Measurements from ENCODE around the gene TXNRD1.

Gene TXNRD1

GRCh38 chr12:104234926-104235499 is 19.4 kb downstream of the TXNRD1 start:
- DNase-seq, result no peak
- H3K27ac ChIP-seq (ENCODE audit: insufficient read depth in 1 of 2, low read depth in 1 of 2, low read length in 2 of 2, poor library complexity in 1 of 2, severe bottlenecking in 2 of 2), result no peak overlapping the region
- peaks cover 3 to 37% (median 24%) of the 10 kb centered on the region in 5 experiments for H3K9me3 ChIP-seq (ENCODE audit: control extremely low read depth in 1 of 5, control insufficient read depth in 4 of 5, insufficient read depth in 2 of 5, low read depth in 1 of 5, low read length in 4 of 5)
- CTCF ChIA-PET, result interaction anchor here (1.8 kb wide), 1 partner anchor 19 kb away, joined by 5 read pairs; the partner anchor contains the start of gene TXNRD1
- H3K4me3 ChIP-seq (ENCODE audit: control insufficient read depth in 1 of 7, extremely low read depth in 1 of 7, insufficient read depth in 4 of 7, low read depth in 2 of 7, low read length in 6 of 7), result no peak overlapping the region
- no peaks in the 10 kb centered on the region for H3K4me1 ChIP-seq (ENCODE audit: control extremely low read depth in 1 of 4, control insufficient read depth in 4 of 4, insufficient read depth in 4 of 4, low read length in 3 of 4)
- WGBS (ENCODE audit: insufficient coverage), result 98% methylated on average over 7 of the region's 7 CpGs
- no peaks in the 10 kb centered on the region for H3K27me3 ChIP-seq (replicated peaks in 2 of 5; ENCODE audit: control insufficient read depth in 4 of 5, insufficient read depth in 5 of 5, low read length in 4 of 5)
- no peaks in the 10 kb centered on the region for H3K36me3 ChIP-seq (ENCODE audit: control insufficient read depth in 4 of 4, insufficient read depth in 4 of 4, low read length in 3 of 4)
- POLR2A ChIA-PET, result no interaction called here

GRCh38 chr12:104237930-104238329 is 22.4 kb downstream of the TXNRD1 start:
- WGBS (ENCODE audit: insufficient coverage), result 100% methylated on average over 3 of the region's 8 CpGs
- H3K9me3 ChIP-seq (ENCODE audit: control extremely low read depth in 1 of 5, control insufficient read depth in 4 of 5, insufficient read depth in 2 of 5, low read depth in 1 of 5, low read length in 4 of 5), result peaks cover 3 to 23% (median 13%) of the 10 kb centered on the region in 5 experiments
- CTCF ChIA-PET, result no interaction called here

GRCh38 chr12:104242546-104243206 is 27.1 kb downstream of the TXNRD1 start:
- Histone ChIP-seq H3K9me3 (ENCODE audit: control extremely low read depth in 1 of 5, control insufficient read depth in 4 of 5, insufficient read depth in 2 of 5, low read depth in 1 of 5, low read length in 4 of 5) (no peaks in the 10 kb centered on the region), H3K4me3 (ENCODE audit: control insufficient read depth in 1 of 7, extremely low read depth in 1 of 7, insufficient read depth in 4 of 7, low read depth in 2 of 7, low read length in 6 of 7) (no peak overlapping the region), H3K4me1 (ENCODE audit: control extremely low read depth in 1 of 4, control insufficient read depth in 4 of 4, insufficient read depth in 4 of 4, low read length in 3 of 4) (no peaks in the 10 kb centered on the region), H3K27me3 (replicated peaks in 2 of 5; ENCODE audit: control insufficient read depth in 4 of 5, insufficient read depth in 5 of 5, low read length in 4 of 5) (no peaks in the 10 kb centered on the region), H3K36me3 (ENCODE audit: control insufficient read depth in 4 of 4, insufficient read depth in 4 of 4, low read length in 3 of 4) (no peaks in the 10 kb centered on the region), H3K27ac (ENCODE audit: insufficient read depth in 1 of 2, low read depth in 1 of 2, low read length in 2 of 2, poor library complexity in 1 of 2, severe bottlenecking in 2 of 2) (no peak overlapping the region)
- ChIA-PET POLR2A (interaction anchor here (0.6 kb wide), 1 partner anchor 15 kb away, joined by 5 read pairs; no protein-coding TSS in a partner anchor), CTCF (interaction anchor here (1.0 to 1.2 kb wide), 2 partner anchors 20 to 21 kb away, joined by 4 read pairs; no protein-coding TSS in a partner anchor)
- 100% methylated on average over 1 of the region's 3 CpGs for WGBS (ENCODE audit: insufficient coverage)
- no peak for DNase-seq

More at GRCh38 chr12:104237930-104238329, 22.4 kb downstream of the TXNRD1 start:
- Histone ChIP-seq H3K36me3 (ENCODE audit: control insufficient read depth in 4 of 4, insufficient read depth in 4 of 4, low read length in 3 of 4) (no peaks in the 10 kb centered on the region), H3K27me3 (replicated peaks in 2 of 5; ENCODE audit: control insufficient read depth in 4 of 5, insufficient read depth in 5 of 5, low read length in 4 of 5) (no peaks in the 10 kb centered on the region), H3K4me1 (ENCODE audit: control extremely low read depth in 1 of 4, control insufficient read depth in 4 of 4, insufficient read depth in 4 of 4, low read length in 3 of 4) (no peaks in the 10 kb centered on the region), H3K27ac (ENCODE audit: insufficient read depth in 1 of 2, low read depth in 1 of 2, low read length in 2 of 2, poor library complexity in 1 of 2, severe bottlenecking in 2 of 2) (no peak overlapping the region), H3K4me3 (ENCODE audit: control insufficient read depth in 1 of 7, extremely low read depth in 1 of 7, insufficient read depth in 4 of 7, low read depth in 2 of 7, low read length in 6 of 7) (no peak overlapping the region)
- POLR2A ChIA-PET, result no interaction called here
- no peak for DNase-seq

GRCh38 chr12:104243551-104243950 is 28.0 kb downstream of the TXNRD1 start:
- no peak overlapping the region for H3K4me3 ChIP-seq (ENCODE audit: control insufficient read depth in 1 of 7, extremely low read depth in 1 of 7, insufficient read depth in 4 of 7, low read depth in 2 of 7, low read length in 6 of 7)
- no peaks in the 10 kb centered on the region for H3K27me3 ChIP-seq (replicated peaks in 2 of 5; ENCODE audit: control insufficient read depth in 4 of 5, insufficient read depth in 5 of 5, low read length in 4 of 5)
- H3K4me1 ChIP-seq (ENCODE audit: control extremely low read depth in 1 of 4, control insufficient read depth in 4 of 4, insufficient read depth in 4 of 4, low read length in 3 of 4), result no peaks in the 10 kb centered on the region
- H3K36me3 ChIP-seq (ENCODE audit: control insufficient read depth in 4 of 4, insufficient read depth in 4 of 4, low read length in 3 of 4), result no peaks in the 10 kb centered on the region
- no peak for DNase-seq
- no peaks in the 10 kb centered on the region for H3K9me3 ChIP-seq (ENCODE audit: control extremely low read depth in 1 of 5, control insufficient read depth in 4 of 5, insufficient read depth in 2 of 5, low read depth in 1 of 5, low read length in 4 of 5)
- CTCF ChIA-PET, result interaction anchor here (1.2 kb wide), 1 partner anchor 21 kb away, joined by 4 read pairs; no protein-coding TSS in a partner anchor
- no peak overlapping the region for H3K27ac ChIP-seq (ENCODE audit: insufficient read depth in 1 of 2, low read depth in 1 of 2, low read length in 2 of 2, poor library complexity in 1 of 2, severe bottlenecking in 2 of 2)
- WGBS (ENCODE audit: insufficient coverage), result 75% methylated on average over 4 of the region's 4 CpGs
- POLR2A ChIA-PET, result interaction anchor here (0.6 kb wide), 2 partner anchors 16 to 34 kb away, joined by 3 to 5 read pairs; no protein-coding TSS in a partner anchor

GRCh38 chr12:104243971-104244370 is 28.4 kb downstream of the TXNRD1 start:
- H3K4me1 ChIP-seq (ENCODE audit: control extremely low read depth in 1 of 4, control insufficient read depth in 4 of 4, insufficient read depth in 4 of 4, low read length in 3 of 4), result no peaks in the 10 kb centered on the region
- H3K4me3 ChIP-seq (ENCODE audit: control insufficient read depth in 1 of 7, extremely low read depth in 1 of 7, insufficient read depth in 4 of 7, low read depth in 2 of 7, low read length in 6 of 7), result no peak overlapping the region
- no peak overlapping the region for H3K27ac ChIP-seq (ENCODE audit: insufficient read depth in 1 of 2, low read depth in 1 of 2, low read length in 2 of 2, poor library complexity in 1 of 2, severe bottlenecking in 2 of 2)
- ChIA-PET POLR2A (no interaction called here), CTCF (interaction anchor here (1.2 kb wide), 1 partner anchor 21 kb away, joined by 4 read pairs; no protein-coding TSS in a partner anchor)
- DNase-seq, result no peak
- no peaks in the 10 kb centered on the region for H3K27me3 ChIP-seq (replicated peaks in 2 of 5; ENCODE audit: control insufficient read depth in 4 of 5, insufficient read depth in 5 of 5, low read length in 4 of 5)
- no peaks in the 10 kb centered on the region for H3K36me3 ChIP-seq (ENCODE audit: control insufficient read depth in 4 of 4, insufficient read depth in 4 of 4, low read length in 3 of 4)
- H3K9me3 ChIP-seq (ENCODE audit: control extremely low read depth in 1 of 5, control insufficient read depth in 4 of 5, insufficient read depth in 2 of 5, low read depth in 1 of 5, low read length in 4 of 5), result no peaks in the 10 kb centered on the region
- 100% methylated on average over 1 of the region's 1 CpG for WGBS (ENCODE audit: insufficient coverage)

- H3K9me3 ChIP-seq (ENCODE audit: control extremely low read depth in 1 of 5, control insufficient read depth in 4 of 5, insufficient read depth in 2 of 5, low read depth in 1 of 5, low read length in 4 of 5), result no peaks in the 10 kb centered on the region
- WGBS (ENCODE audit: insufficient coverage), result 100% methylated on average over 3 of the region's 5 CpGs
- CTCF ChIA-PET, result no interaction called here
- H3K4me3 ChIP-seq (ENCODE audit: control insufficient read depth in 1 of 7, extremely low read depth in 1 of 7, insufficient read depth in 4 of 7, low read depth in 2 of 7, low read length in 6 of 7), result no peak overlapping the region
- H3K36me3 ChIP-seq (ENCODE audit: control insufficient read depth in 4 of 4, insufficient read depth in 4 of 4, low read length in 3 of 4), result no peaks in the 10 kb centered on the region
- POLR2A ChIA-PET, result no interaction called here
- DNase-seq, result no peak
- H3K27ac ChIP-seq (ENCODE audit: insufficient read depth in 1 of 2, low read depth in 1 of 2, low read length in 2 of 2, poor library complexity in 1 of 2, severe bottlenecking in 2 of 2), result no peak overlapping the region
- no peaks in the 10 kb centered on the region for H3K27me3 ChIP-seq (replicated peaks in 2 of 5; ENCODE audit: control insufficient read depth in 4 of 5, insufficient read depth in 5 of 5, low read length in 4 of 5)
- no peaks in the 10 kb centered on the region for H3K4me1 ChIP-seq (ENCODE audit: control extremely low read depth in 1 of 4, control insufficient read depth in 4 of 4, insufficient read depth in 4 of 4, low read length in 3 of 4)
Observed at GRCh38 chr12:104247698-104248097, 32.1 kb downstream of the TXNRD1 start.

- Histone ChIP-seq H3K9me3 (ENCODE audit: control extremely low read depth in 1 of 5, control insufficient read depth in 4 of 5, insufficient read depth in 2 of 5, low read depth in 1 of 5, low read length in 4 of 5) (no peaks in the 10 kb centered on the region), H3K27ac (ENCODE audit: insufficient read depth in 1 of 2, low read depth in 1 of 2, low read length in 2 of 2, poor library complexity in 1 of 2, severe bottlenecking in 2 of 2) (no peak overlapping the region), H3K4me1 (ENCODE audit: control extremely low read depth in 1 of 4, control insufficient read depth in 4 of 4, insufficient read depth in 4 of 4, low read length in 3 of 4) (peaks cover 0 to 5% (median under 1%) of the 10 kb centered on the region in 4 experiments), H3K4me3 (ENCODE audit: control insufficient read depth in 1 of 7, extremely low read depth in 1 of 7, insufficient read depth in 4 of 7, low read depth in 2 of 7, low read length in 6 of 7) (no peak overlapping the region), H3K36me3 (ENCODE audit: control insufficient read depth in 4 of 4, insufficient read depth in 4 of 4, low read length in 3 of 4) (no peaks in the 10 kb centered on the region), H3K27me3 (replicated peaks in 2 of 5; ENCODE audit: control insufficient read depth in 4 of 5, insufficient read depth in 5 of 5, low read length in 4 of 5) (no peaks in the 10 kb centered on the region)
- WGBS (ENCODE audit: insufficient coverage), result 100% methylated on average over 5 of the region's 8 CpGs
- POLR2A ChIA-PET, result no interaction called here
- CTCF ChIA-PET, result interaction anchor here (0.6 kb wide), 1 partner anchor 14 kb away, joined by 3 read pairs; no protein-coding TSS in a partner anchor
- DNase-seq, result no peak
Observed at GRCh38 chr12:104248444-104248843, 32.9 kb downstream of the TXNRD1 start.
